LNCaP clone FGC (cell line): ENCODE data around the gene B4GALT2.

Experiments
- DNase-seq: peaks from one replicate; pipeline ENCODE4 v3.0.0-alpha.2; 2011; ENCODE audit warnings: low read depth
- H3K4me3 ChIP-seq: 2 replicates; pipeline ENCODE4 v1.5.1; 2011; ENCODE audit warnings: mild to moderate bottlenecking, low read depth, low read length, control low read depth
- CTCF ChIP-seq: IDR thresholded peaks from 2 replicates; pipeline ENCODE4 v1.5.1; 2012; ENCODE audit warnings: mild to moderate bottlenecking; ENCODE audit not compliant: control insufficient read depth, insufficient read depth; ENCODE audit errors: extremely low read depth

Gene B4GALT2

DNA sequence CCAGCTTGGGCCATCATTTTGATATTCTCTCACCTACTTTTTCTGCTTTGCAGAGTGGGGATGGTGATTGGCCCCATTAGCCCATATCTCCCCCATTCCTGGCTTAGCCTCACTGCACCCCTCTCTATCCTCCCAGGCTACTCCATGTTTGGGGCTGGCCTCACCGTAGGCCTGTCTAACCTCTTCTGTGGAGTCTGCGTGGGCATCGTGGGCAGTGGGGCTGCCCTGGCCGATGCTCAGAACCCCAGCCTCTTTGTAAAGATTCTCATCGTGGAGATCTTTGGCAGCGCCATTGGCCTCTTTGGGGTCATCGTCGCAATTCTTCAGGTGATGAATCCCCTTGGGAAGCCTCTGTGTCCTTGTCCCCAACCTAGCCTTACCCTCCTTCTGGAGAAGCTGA, 2.1 kb upstream of the B4GALT2 start:
- no peak overlapping the region for H3K4me3 ChIP-seq
- no peak for TF ChIP-seq CTCF
- DNase-seq, result no peak

GRCh38 chr1:43977376-43978263, 1.4 kb upstream of the B4GALT2 start:
- TF ChIP-seq CTCF, result no peak
- DNase-seq, result no peak
- no peak overlapping the region for H3K4me3 ChIP-seq

DNA sequence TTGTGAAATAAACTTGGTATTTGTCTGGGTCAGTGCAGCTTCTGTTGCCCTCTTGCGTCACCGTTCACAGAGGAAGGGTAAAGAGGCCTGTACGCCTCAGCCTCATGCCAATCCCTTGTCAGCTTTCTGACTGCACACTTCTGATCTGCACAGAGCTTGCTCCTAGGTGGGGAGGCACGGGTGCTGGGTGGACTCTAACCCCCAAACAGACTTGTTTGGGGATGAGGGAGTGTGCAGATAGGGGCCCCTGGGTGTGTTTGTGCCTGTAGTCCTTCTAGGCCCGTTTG, 803 bp upstream of the B4GALT2 start:
- H3K4me3 ChIP-seq, result peak overlapping the region; percentile 65
- no peak for DNase-seq
- no peak for TF ChIP-seq CTCF

DNA sequence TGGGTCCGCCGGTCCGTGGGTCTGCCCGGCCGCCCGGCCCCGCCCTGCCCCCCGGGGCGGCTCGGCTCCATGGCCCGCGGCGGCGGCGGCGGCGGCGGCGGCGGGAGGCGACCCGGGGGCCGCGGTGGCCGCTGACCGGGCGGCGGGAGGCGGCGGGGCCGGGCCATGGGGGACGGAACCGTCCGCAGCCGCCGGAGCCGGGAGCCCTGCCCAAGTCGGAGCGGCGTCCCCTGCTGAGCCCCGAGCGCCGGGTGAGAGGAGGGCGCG, 184 bp downstream of the B4GALT2 start:
- H3K4me3 ChIP-seq, result peak overlapping the region; percentile 53
- no peak for TF ChIP-seq CTCF
- no peak for DNase-seq

DNA sequence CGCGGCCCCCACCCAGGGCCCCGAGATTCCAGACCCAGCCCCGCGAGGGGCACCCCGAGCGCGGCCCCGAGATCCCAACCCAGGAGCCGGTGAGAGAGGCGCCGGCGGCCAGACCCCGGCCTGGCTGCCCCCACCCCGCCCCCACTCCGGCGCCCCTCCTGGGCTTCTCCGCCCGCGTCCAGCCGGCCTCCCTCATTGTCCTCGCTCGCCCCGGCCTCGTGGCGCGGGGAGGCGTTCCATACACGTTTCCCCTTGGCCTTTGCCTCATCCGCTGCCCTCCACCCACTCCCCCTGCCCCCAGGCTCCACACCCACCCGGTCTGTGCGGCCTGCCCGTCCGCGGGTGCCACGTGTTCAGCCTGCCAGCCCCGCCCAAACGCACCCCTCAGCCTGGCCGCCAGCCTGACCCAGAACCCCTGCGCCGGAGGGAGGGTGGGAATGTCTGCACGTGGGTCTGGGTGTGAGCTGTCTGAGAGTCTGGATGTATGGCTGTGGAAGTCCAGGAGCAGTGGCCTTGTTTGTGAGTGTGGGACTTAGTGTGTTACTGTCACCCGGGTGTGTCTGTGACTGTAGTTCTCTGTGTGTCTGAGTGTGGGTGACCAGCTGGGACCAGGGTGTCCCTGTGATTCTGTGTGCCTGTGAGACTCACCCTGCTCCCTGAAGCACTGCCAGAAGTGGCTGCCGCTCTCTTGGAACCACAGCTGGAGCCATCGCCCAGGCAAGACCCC, 681 bp downstream of the B4GALT2 start:
- DNase-seq, result no peak
- no peak for TF ChIP-seq CTCF
- H3K4me3 ChIP-seq, result peak overlapping the region; percentile 53

DNA sequence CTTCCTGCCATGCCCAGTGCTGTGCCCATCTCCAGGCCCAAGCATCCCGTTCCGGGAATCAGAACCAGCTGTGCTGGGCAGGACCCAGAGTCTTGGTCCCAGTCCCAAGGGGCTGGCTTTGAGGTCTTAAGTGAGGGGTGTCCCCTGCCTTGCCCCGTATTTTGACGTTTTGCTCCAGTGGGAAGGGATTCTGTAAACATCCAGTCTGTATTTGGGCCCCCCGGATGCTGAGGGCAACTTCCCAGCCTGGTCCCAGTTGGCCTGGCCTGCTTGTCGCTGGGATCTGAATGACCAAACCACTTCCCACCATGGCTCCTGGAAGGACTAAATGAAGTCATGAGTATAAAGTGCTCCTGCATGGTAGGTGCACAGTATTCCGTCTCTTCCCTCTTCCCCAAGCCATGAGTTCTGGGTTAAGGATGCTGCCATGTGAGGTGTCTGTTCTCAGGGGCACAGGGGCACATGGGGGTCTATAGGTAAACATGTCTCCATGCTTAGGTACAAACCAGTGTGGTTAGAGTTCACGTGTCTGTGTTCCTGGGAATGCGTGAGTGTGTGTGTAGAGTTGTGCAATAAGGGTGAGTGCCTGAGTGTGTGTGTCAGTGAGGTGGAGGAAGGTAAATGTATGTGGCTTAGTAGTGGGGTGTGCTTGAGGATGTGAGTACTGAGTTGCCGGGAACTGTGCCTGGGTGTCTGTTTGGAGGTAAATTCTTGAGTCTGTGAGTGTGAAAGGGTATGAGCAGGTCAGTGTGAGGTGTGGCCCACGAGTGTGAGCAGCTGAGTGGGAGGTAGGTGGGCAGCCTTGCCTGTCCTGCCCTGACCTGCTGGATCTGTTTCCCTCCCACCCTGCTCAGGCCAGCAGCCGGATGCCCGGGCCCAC, 1.5 kb downstream of the B4GALT2 start:
- peak overlapping the region; percentile 53 for H3K4me3 ChIP-seq
- no peak for DNase-seq
- no peak for TF ChIP-seq CTCF
